ENCODE measurements around the gene CHD1.

Gene CHD1

DNA sequence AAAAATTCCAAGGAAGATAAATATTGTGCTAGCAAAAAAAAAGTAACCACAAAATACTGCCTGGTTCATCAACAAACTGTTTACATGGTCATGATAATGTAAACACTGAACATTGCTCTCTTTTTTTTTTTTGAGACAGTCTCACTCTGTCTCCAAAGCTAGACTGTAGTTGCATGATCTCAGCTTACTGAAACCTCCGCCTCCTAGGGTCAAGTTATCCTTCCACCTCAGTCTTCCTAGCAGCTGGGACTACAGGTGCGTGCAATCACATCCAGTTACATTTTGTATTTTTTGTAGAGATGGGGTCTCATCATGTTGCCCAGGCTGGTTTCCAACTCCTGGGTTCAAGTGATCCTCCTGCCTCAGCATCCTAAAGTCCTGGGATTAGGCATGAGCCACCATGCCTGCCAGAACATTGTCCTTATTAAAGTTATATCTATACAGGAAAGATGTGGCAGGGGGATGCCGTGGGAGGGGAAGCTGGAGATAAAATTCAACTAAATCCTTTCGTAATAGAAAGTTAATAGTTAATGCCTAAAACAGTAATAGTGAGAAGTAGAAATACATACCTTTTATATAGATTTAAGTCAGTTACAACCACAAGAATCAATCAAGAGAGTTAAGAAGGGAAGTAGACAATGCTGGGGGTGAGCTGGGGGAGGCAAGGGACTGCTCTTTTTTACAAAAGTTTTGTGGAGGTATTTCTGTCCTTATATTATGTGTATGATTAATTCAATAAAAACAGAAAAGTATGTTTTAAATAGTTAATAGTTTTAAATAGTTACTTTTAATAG, 103.0 kb downstream of the CHD1 start:
- in situ Hi-C loops (cut with HindIII; ENCODE audit: low sequenced_read_pairs) = no loop called here

DNA sequence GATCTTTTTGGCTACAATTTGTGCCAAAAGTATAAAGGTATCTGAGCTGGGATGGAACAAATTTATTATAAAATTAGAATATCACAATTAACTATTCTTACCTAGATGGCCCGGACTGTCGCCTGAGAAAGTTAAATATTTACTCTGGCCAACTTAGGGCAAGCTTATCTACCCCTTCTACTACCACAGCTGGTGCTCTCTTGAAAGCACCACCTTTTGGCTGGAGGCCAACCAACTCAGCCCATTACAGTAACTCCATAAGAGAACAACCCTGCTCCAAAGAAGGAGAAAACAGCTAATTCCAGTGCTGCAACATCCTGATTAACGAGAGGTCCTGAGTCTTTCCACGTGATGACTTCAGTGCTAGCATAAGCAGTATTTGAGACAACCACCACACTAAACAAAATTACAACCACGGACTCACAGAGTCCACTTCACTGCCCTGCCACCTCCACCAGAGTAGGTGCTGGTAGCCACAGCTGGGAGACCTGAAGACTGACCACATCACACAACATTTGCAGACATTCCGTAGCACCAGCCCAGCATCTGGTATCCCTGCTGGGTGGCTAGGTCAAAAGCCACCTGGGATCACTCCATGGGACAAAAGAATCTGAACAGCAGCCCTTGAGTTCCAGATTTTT, 112.1 kb downstream of the CHD1 start:
- in situ Hi-C loops (cut with HindIII; ENCODE audit: low sequenced_read_pairs) = no loop called here

DNA sequence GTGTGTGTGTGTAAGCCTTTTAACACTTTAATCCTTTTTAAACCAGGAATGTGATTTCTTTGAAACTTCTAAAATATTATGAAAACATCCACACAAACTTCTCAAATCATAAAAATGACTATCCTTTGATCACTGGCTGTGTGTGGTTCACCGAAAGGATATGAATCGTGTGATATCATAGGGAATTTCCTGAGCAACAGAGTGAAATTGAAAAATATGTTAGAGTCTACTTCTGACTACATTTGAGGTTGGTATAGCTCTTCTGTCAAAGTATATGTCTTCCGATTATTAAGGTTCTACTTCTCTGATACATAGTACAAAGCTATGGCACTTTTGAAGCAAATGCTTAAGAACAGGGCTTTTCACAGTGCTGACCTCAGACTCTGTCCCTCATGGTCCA, 115.1 kb downstream of the CHD1 start:
- in situ Hi-C loops (cut with HindIII; ENCODE audit: low sequenced_read_pairs) = no loop called here

DNA sequence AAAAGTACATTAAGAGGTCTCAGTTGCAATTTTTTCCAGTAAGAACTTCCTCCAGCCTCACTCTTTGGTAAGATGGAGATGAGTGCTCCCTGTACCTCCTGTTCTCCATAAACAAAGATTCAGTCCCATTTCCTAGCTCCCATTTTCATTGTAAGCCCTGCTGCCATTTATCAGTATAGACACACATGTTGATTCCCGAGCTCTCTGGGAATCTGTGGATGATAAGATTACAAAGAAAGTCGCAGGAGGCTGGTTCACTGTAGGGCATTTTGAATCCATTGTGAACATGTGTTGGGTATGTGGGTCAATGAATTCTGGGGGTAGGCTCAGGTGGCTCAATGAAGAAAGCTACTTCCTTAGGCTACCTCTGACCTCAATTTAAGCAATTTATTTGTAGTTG, 118.6 kb downstream of the CHD1 start:
- in situ Hi-C loops (cut with HindIII; ENCODE audit: low sequenced_read_pairs) = no loop called here

DNA sequence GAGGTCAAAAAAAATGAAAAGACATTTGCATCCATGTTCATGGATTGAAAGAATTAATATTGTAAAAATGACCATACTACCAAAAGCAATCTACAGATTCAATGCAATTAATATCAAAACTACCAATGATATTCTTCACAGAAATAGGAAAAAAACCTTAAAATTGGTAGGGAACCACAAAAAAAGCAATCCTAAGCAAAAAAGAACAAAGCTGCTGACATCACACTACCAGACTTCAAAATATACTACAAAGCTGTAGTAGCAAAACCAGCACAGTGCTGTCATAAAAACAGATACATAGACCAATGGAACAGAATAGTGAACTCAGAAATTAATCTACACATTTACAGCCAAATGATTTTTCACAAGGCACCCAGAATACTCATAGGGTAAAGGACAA, 121.0 kb downstream of the CHD1 start:
- in situ Hi-C loops (cut with HindIII; ENCODE audit: low sequenced_read_pairs) = no loop called here

DNA sequence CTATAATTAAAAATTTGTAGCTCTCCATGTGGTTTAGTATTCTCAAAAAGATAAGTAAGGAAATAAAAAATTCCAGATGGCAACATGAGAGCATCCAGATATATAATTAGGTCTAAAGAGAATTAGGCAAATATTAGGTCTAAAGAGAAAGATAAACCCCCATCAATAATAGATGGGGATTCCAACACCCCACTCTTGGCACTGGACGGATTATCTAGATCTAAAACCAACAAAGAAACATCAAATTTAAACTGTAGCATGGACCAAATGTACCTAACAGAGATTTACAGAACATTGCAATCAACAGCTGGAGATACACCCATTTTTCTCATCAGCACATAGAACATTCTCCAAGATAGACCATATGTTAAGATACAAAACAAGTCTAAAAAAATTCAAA, 123.7 kb downstream of the CHD1 start:
- in situ Hi-C loops (cut with HindIII; ENCODE audit: low sequenced_read_pairs) = no loop called here

DNA sequence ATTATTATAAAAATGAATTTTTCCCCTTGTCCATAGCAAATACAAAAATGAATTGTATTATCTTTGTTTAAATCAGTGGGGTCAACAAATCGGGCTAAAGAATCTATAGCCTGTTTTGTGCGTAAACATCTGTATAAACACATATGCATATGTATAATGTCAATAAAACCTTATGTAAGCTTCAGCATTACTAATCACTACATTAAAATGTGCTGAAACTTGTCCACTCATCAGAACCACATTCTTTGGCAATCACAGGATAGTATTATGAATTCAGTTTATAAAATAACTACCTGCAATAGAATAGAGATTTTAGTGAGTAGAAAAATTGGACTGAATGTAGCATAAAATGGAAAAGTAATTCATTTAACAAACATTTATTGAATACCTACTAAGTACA, 124.7 kb downstream of the CHD1 start:
- in situ Hi-C loops (cut with HindIII; ENCODE audit: low sequenced_read_pairs) = no loop called here

Data from endothelial cell of hepatic sinusoid (primary cell).